ENCODE results near the gene ASB7.

ASB7 gene

DNA sequence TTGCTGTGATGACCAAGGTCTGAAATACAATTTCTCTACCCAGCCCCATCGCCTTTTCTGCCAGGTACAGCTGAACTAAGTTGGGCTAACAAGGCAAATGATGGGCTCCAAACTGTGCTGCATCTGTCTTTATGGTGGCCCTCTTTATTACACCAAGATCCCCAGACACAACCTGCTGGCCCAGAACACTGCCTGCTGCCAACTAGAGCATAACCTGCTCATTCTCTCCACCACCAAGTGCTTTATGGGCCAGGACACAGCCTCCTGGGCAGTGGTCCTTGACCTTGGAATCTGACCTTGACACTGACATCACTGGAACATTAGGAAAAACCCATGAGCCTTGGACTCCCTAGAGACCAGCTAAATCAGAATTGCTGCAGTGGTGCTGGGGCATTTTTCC lies 3.7 kb upstream of the ASB7 start:
- no peak for DNase-seq

DNA sequence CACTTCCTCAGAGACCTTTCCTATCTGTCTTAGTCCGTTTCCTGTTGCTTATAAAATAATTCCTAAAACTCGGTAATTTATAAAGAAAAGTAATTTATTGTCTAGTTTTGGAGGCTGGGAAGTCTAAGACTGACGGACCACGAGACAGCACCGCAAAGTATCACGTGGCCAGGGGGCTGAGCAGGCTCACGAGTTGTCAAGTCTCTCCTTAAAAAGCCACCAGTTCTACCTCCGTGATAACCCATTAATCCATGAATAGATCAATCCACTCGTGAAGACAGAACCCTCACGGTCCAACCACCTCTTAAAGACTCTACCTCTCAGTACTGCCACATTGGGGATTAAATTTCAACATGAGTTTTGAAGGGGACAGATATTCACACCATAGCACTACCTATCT lies 1.2 kb upstream of the ASB7 start:
- DNase-seq: no peak

- no peak for DNase-seq
These were observed 749 bp upstream of the ASB7 start for GRCh38 chr15:100601617-100602063.

GRCh38 chr15:100602823-100603393 lies 519 bp downstream of the ASB7 start:
- peak in 1 of 2 donors; percentile 21 for DNase-seq

- no peak for DNase-seq
These were observed 10.2 kb downstream of the ASB7 start for GRCh38 chr15:100612539-100612938.

DNA sequence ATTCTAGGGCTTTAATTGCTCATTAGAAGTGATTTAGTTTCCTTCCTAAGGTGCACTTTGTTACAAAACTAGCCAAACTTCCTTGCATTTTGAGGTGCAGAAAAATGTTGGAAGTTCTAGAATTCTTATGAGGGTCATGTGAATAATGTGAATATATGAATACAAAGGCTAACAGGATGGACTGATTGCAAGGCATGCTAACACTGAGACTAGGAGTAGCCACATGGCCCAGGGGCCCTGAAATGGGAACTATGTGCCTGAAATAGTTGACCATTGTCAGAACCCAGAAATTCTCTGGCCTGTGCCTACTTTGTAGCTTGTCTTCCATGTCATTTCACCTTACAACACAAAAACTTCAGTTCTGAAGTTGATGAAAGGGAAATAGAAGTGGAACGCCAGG lies 10.8 kb downstream of the ASB7 start:
- no peak for DNase-seq

DNA sequence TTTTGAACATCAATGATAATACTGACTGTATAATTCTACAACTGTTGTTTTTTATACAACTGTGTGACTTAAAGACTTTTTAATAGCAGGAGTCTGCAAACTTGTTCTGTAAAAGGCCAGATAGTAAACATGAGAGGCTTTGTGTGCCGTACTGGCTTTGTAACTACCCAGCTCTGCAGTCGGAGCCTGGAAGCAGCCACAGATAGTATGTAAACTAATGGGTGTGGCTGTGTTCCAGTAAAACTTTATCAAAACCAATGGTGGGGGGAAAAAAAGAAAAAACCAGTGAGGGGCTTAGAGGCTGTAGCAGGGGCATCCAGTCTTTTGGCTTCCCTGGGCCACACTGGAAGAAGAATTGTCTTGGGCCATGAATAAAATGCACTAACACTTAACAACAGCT lies 11.9 kb downstream of the ASB7 start:
- no peak for DNase-seq

GRCh38 chr15:100614918-100615317 lies 12.5 kb downstream of the ASB7 start:
- no peak for DNase-seq

- no peak for DNase-seq
These were observed 13.4 kb downstream of the ASB7 start for GRCh38 chr15:100615801-100616200.

GRCh38 chr15:100616700-100617099 lies 14.3 kb downstream of the ASB7 start:
- DNase-seq: no peak

GRCh38 chr15:100623301-100623700 lies 20.9 kb downstream of the ASB7 start:
- DNase-seq: no peak

DNA sequence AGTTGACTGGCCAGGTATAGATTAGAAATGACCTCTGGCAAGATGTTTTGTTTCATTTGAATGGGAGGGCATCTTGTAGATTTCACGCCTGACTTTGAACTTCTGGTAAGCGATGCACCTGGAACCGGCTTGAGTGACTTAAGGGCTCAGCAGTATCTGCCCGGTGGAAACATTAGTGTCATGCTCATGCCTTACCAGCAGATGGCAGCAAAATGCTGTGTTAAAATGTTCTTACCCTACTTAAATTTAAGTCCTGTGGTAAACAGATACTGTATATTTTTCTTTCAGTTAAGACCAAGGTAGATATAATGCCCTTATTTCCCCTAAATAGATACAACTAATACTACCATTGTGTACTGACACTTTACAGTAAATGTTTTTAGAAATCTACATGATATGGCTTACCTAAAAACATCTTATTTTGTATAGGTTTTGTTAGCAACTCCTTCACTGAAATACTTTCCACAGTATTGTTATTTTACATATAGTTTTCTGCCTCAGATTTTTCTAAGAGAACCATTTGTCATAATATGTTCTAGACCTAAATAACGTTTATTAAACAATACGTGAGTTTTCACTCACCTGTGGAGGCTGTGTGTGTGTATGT lies 25.5 kb downstream of the ASB7 start:
- peak; percentile 5 to 52 for DNase-seq

GRCh38 chr15:100628746-100629145 lies 26.4 kb downstream of the ASB7 start:
- no peak for DNase-seq

DNA sequence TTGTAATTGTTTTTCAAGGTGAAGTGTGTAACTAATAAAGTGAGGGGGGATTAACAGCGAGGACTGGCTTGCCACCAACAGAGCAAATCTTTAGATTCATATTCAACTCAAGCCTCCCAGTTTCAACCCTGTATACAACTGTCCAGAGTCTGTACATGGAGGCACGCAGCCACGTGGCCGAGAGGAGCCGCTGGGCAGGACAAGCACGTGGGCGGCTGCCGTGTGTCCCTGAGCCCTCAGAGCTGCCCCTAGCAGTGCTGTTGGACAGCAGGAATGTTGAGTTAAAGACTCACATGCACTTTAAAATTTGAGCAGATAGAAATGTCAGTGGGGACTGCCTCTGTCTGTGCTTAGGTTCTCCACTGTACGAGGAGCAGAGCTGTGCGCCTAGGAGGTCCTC lies 29.4 kb downstream of the ASB7 start:
- no peak for DNase-seq

DNA sequence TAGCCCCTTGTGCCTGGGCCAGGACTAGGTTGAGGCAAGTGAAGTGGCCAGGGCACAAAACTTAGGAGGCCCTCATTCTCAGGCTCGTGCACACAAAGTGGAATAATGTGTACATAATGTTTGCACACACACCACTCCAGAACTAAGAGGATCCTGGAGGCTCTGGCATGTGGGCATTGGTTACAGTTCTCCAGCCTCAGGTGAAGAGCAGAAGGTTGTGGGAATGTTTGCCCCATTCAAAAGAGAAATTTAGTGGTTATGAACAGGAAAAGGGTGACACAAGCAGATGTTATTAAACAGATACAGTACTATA lies 31.3 kb downstream of the ASB7 start:
- DNase-seq: no peak

GRCh38 chr15:100635406-100636071 lies 33.1 kb downstream of the ASB7 start:
- no peak for DNase-seq

DNA sequence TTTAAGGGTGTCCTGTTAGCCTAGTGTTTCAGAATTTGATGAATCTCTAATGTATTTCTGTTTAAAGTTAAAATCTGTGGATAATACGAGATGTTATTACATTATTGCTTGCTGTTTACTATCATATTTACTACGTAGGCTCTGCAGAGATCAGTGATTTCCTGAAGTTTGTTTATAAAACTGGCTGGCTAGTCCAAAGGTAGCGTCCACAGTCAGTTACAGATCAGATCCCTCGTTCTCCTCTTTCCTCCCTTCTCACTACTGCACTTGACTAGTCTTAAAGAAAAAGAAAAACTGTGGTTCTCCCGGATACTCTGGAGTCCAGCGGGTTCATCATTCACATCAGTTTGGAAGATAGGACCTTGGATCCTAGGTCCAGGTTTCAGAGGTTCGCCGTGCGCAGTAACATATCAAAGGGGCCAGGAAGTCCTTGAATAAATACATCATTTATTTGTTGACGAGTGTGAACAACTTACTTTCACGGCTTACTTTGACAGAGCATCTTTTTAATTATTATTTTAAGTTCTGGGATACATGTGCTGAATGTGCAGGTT lies 35.9 kb downstream of the ASB7 start:
- DNase-seq: no peak

- DNase-seq: no peak
These were observed 40.0 kb downstream of the ASB7 start for GRCh38 chr15:100642213-100642949.

GRCh38 chr15:100642950-100643338 lies 40.6 kb downstream of the ASB7 start:
- DNase-seq: no peak

GRCh38 chr15:100645671-100646070 lies 43.3 kb downstream of the ASB7 start:
- DNase-seq: no peak

DNA sequence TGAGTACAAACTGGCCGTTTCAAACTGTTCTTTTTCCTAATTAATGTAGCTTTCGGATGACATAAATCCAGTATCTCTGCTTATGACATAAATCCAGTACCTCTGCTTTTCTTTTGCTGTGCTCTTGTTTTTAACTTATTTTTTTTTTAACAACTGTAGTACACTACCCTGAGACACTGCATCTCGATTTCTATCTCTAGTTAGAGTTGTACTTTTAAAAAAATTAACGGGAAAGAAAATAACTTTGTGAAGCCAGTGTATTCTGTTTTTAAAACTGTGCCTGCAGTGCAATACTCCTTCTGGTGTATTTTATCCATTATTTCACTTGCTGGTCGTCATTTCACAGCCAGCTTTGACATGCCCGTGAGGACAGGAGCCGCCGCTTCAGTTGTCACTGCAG lies 46.6 kb downstream of the ASB7 start:
- no peak for DNase-seq

GRCh38 chr15:100650685-100651084 lies 48.3 kb downstream of the ASB7 start:
- no peak for DNase-seq

GRCh38 chr15:100651253-100651652 lies 48.9 kb downstream of the ASB7 start:
- DNase-seq: no peak

- no peak for DNase-seq
These were observed 49.7 kb downstream of the ASB7 start for GRCh38 chr15:100652116-100652515.

All from bone marrow (tissue), 2 donors.